Neutrophil (primary cell): Measurements from ENCODE around the gene FAM219A.

Source experiments
- H3K27ac ChIP-seq: fragments of 200-600 bp; sonication (generic); 2 replicates; pipeline ENCODE4 v1.5.1; 2016; ENCODE audit warnings: mild to moderate bottlenecking, moderate library complexity
- H3K27me3 ChIP-seq: fragments of 200-600 bp; sonication (generic); 2 replicates; pipeline ENCODE4 v1.6.0; 2016; ENCODE audit warnings: mild to moderate bottlenecking
- H3K36me3 ChIP-seq: fragments of 200-600 bp; sonication (generic); 2 replicates; pipeline ENCODE4 v1.5.1; 2017
- H3K4me1 ChIP-seq, 2 experiments: fragments of 200-600 bp in 1 of 2; sonication (generic) in 1 of 2; 1 replicate in 1 of 2; 2 replicates in 1 of 2; pipeline versions ENCODE4 v1.5.1 to v1.6.1; 2013 to 2016; ENCODE audit warnings: low read depth in 1 of 2, low read length in 1 of 2, mild to moderate bottlenecking in 1 of 2, moderate library complexity in 1 of 2; ENCODE audit not compliant: control insufficient read depth in 1 of 2, insufficient read depth in 1 of 2
- H3K4me3 ChIP-seq, 2 experiments: fragments of 200-600 bp in 1 of 2; sonication (generic) in 1 of 2; 1 replicate in 1 of 2; 2 replicates in 1 of 2; pipeline ENCODE4 v1.5.1; 2013 to 2016; ENCODE audit warnings: low read depth in 1 of 2, low read length in 1 of 2, mild to moderate bottlenecking in 1 of 2, moderate library complexity in 1 of 2
- H3K9me3 ChIP-seq: fragments of 200-600 bp; sonication (generic); 2 replicates; pipeline ENCODE4 v1.5.1; 2016
- TF ChIP-seq, protein P1 (sequence below): fragments of 200-600 bp; sonication (generic); IDR thresholded peaks from 2 replicates; pipeline ENCODE4 v1.5.1; 2016; ENCODE audit warnings: antibody characterized with exemption

FAM219A gene

GRCh38 chr9:34492051-34492450 lies 33.7 kb upstream of the FAM219A start:
- Histone ChIP-seq H3K27me3 (peaks cover 66% of the 10 kb centered on the region), H3K4me3 (no peak overlapping the region), H3K4me1 (no peaks in the 10 kb centered on the region), H3K27ac (no peak overlapping the region), H3K9me3 (no peaks in the 10 kb centered on the region), H3K36me3 (no peaks in the 10 kb centered on the region)
- TF ChIP-seq, protein P1, sequence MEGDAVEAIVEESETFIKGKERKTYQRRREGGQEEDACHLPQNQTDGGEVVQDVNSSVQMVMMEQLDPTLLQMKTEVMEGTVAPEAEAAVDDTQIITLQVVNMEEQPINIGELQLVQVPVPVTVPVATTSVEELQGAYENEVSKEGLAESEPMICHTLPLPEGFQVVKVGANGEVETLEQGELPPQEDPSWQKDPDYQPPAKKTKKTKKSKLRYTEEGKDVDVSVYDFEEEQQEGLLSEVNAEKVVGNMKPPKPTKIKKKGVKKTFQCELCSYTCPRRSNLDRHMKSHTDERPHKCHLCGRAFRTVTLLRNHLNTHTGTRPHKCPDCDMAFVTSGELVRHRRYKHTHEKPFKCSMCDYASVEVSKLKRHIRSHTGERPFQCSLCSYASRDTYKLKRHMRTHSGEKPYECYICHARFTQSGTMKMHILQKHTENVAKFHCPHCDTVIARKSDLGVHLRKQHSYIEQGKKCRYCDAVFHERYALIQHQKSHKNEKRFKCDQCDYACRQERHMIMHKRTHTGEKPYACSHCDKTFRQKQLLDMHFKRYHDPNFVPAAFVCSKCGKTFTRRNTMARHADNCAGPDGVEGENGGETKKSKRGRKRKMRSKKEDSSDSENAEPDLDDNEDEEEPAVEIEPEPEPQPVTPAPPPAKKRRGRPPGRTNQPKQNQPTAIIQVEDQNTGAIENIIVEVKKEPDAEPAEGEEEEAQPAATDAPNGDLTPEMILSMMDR, result no peak

DNA sequence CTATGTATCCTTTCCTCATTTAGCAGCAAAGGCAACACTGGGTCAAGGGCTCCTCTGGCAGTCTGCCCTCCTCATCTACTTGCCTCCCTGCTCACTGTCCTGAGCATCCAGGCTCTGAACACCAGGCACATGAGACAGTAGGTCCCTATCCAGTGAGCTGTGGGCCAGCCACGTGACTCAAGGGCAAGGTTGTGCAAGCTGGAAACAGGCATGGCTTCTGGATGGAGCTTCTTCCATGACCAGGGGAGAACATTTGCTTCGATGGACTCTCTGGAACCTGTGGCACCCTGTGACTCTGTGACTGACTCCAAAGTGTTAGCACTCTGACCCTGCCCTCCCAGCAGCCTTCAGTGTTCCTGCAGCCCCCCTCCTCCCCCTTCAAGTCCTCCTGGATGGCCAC lies 33.2 kb upstream of the FAM219A start:
- no peak overlapping the region for H3K4me3 ChIP-seq
- H3K27ac ChIP-seq, result no peak overlapping the region
- H3K4me1 ChIP-seq, result no peaks in the 10 kb centered on the region
- no peaks in the 10 kb centered on the region for H3K36me3 ChIP-seq
- TF ChIP-seq, protein P1, result no peak
- peaks cover 66% of the 10 kb centered on the region for H3K27me3 ChIP-seq
- no peaks in the 10 kb centered on the region for H3K9me3 ChIP-seq

DNA sequence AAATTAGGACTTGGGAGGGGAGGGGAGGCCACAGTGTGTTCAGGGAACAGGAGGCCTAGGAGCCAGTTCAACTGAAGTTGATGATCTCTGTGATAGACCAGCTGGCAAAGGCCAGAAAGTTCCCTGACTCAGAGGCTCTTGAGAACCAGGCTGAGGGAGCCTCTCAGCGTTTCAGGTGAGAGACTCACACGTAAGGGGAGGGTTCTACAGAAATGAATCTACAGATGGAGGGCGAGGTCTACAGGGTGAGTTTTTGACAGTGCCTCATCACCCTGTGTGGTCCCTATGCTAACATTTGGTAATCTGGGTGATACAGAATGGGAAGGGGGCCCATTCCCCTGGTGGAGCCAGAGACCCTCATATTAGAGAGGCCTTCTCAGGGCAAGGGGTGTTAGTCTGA lies 32.4 kb upstream of the FAM219A start:
- TF ChIP-seq, protein P1, result no peak
- no peak overlapping the region for H3K4me3 ChIP-seq
- no peaks in the 10 kb centered on the region for H3K4me1 ChIP-seq
- no peak overlapping the region for H3K27ac ChIP-seq
- peaks cover 66% of the 10 kb centered on the region for H3K27me3 ChIP-seq
- no peaks in the 10 kb centered on the region for H3K9me3 ChIP-seq
- no peaks in the 10 kb centered on the region for H3K36me3 ChIP-seq

DNA sequence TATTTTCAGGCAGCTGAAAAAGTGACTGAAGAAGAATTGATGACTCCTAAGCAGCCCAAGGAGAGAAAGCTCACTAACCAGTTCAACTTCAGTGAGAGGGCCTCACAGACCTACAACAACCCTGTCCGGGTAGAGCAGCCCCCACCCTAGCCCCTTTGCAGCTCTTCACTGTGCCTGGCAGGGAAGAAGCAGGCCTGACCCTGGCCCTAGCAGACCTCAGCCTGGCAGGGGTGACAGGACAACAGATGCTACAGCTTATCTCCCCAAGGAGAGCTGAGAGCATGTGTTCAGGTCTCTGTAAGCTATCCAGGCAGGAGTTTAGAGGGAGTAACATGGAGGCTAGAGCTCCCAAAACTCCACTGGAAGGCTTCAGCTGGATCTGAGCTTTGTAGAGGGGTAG lies 32.0 kb upstream of the FAM219A start:
- H3K9me3 ChIP-seq, result no peaks in the 10 kb centered on the region
- no peak overlapping the region for H3K27ac ChIP-seq
- peaks cover 66% of the 10 kb centered on the region for H3K27me3 ChIP-seq
- H3K36me3 ChIP-seq, result no peaks in the 10 kb centered on the region
- H3K4me3 ChIP-seq, result no peak overlapping the region
- TF ChIP-seq, protein P1, result no peak
- no peaks in the 10 kb centered on the region for H3K4me1 ChIP-seq

GRCh38 chr9:34486572-34486971 lies 28.2 kb upstream of the FAM219A start:
- H3K27ac ChIP-seq, result no peak overlapping the region
- H3K27me3 ChIP-seq, result peaks cover 67% of the 10 kb centered on the region
- TF ChIP-seq, protein P1, result no peak
- H3K36me3 ChIP-seq, result no peaks in the 10 kb centered on the region
- no peak overlapping the region for H3K4me3 ChIP-seq
- no peaks in the 10 kb centered on the region for H3K9me3 ChIP-seq
- no peaks in the 10 kb centered on the region for H3K4me1 ChIP-seq

- TF ChIP-seq, protein P1, result no peak
- Histone ChIP-seq H3K4me3 (no peak overlapping the region), H3K4me1 (no peaks in the 10 kb centered on the region), H3K27me3 (peaks cover 65% of the 10 kb centered on the region), H3K36me3 (no peaks in the 10 kb centered on the region), H3K27ac (no peak overlapping the region), H3K9me3 (no peaks in the 10 kb centered on the region)
These were observed 27.5 kb upstream of the FAM219A start for GRCh38 chr9:34485822-34486221.
